GM06990 (cell line): ENCODE measurements around the gene SETD1A.

Source experiments
- DNase-seq: peaks from one replicate; pipeline ENCODE4 v3.0.0-alpha.2; 2011; ENCODE audit not compliant: insufficient read length; ENCODE audit errors: extremely low read depth
- H3K27me3 ChIP-seq: replicated peaks from 2 replicates; pipeline ENCODE4 v1.6.0; 2011; ENCODE audit warnings: low read length; ENCODE audit not compliant: control insufficient read depth, insufficient read depth
- H3K36me3 ChIP-seq: 2 replicates; pipeline ENCODE4 v1.5.1; 2011; ENCODE audit warnings: low read length; ENCODE audit not compliant: control insufficient read depth, insufficient read depth
- H3K4me3 ChIP-seq: replicated peaks from 2 replicates; pipeline ENCODE4 v1.5.1; 2011; ENCODE audit warnings: low read depth, mild to moderate bottlenecking, control low read depth, low read length
- TF ChIP-seq, protein P1 (sequence below): IDR thresholded peaks from 2 replicates; pipeline ENCODE4 v1.5.1; 2011; ENCODE audit warnings: low read length, control low read depth, mild to moderate bottlenecking, inconsistent platforms; ENCODE audit not compliant: insufficient read depth, poor library complexity, severe bottlenecking

Gene SETD1A

DNA sequence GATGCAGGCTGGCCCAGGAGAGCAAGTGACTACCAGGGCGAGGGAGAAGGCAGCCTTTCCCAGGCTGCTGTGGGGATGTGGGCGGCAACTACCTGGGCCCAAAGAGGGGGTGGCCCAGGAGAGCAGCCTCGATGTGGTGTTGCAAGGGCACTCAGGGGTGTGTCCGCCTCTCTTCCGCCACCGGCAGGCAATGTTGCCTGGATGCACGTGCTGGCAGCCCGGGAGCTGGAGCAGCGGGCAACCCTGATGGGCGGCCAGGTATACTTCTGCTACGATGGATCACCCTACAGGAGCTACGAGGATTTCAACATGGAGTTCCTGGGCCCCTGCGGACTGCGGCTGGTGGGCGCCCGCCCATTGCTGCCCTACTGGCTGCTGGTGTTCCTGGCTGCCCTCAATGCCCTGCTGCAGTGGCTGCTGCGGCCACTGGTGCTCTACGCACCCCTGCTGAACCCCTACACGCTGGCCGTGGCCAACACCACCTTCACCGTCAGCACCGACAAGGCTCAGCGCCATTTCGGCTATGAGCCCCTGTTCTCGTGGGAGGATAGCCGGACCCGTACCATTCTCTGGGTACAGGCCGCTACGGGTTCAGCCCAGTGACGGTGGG, 30.1 kb downstream of the SETD1A start:
- Histone ChIP-seq H3K27me3 (no peaks in the 10 kb centered on the region), H3K4me3 (no peak overlapping the region), H3K36me3 (peaks cover 14% of the 10 kb centered on the region)
- no peak for DNase-seq
- TF ChIP-seq, protein P1, sequence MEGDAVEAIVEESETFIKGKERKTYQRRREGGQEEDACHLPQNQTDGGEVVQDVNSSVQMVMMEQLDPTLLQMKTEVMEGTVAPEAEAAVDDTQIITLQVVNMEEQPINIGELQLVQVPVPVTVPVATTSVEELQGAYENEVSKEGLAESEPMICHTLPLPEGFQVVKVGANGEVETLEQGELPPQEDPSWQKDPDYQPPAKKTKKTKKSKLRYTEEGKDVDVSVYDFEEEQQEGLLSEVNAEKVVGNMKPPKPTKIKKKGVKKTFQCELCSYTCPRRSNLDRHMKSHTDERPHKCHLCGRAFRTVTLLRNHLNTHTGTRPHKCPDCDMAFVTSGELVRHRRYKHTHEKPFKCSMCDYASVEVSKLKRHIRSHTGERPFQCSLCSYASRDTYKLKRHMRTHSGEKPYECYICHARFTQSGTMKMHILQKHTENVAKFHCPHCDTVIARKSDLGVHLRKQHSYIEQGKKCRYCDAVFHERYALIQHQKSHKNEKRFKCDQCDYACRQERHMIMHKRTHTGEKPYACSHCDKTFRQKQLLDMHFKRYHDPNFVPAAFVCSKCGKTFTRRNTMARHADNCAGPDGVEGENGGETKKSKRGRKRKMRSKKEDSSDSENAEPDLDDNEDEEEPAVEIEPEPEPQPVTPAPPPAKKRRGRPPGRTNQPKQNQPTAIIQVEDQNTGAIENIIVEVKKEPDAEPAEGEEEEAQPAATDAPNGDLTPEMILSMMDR: no peak

DNA sequence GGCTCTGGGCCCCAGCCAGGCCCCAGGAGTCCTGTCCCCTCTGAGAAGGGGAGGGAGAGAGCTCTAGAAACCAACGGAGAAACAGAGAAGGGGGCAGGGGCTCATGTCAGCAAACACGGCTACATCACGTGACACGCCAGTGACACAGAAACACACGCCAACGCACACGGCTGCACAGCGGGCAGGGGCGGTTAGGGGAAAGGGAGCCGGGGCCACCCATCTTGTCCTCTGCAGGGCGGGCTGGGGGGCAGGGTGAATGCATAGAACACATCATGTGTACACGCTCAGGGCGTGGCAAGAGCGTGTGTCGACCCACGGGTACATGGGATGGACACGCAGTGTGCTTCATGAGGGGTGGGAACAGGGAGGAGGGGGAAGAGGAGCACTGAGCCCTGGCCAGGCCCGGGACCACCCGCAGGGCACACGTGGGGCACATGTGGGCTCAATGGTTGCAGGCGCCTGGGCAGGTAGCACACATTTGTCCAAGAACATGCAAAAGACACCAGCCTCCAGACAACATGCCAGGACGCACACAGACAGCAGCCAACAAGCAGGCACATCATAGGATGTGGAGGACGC, 32.0 kb downstream of the SETD1A start:
- no peak for DNase-seq
- TF ChIP-seq, protein P1: no peak
- no peak overlapping the region for H3K4me3 ChIP-seq
- H3K36me3 ChIP-seq: peaks cover 2% of the 10 kb centered on the region; the same call in 1 of the 2 replicates
- no peaks in the 10 kb centered on the region for H3K27me3 ChIP-seq

DNA sequence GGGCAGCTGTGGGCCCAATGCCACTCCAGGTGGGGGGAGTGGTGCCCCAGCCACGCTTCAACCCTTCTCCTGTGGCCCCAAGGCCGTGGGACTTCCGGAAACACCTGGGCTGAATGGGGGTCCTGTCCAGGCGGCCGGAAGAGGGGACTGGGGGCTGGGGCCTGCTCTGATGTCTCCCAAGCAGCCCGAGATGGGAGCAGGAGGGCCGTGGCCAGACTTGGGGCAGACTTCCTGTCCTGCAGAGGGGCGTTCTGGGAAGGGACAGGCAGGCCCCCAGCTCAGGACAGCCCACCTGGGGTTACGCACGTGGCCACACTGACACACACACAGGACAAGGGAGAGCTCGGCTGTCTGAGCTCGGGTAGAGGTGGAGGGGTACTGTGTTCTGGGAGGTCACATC, 32.6 kb downstream of the SETD1A start:
- Histone ChIP-seq H3K4me3 (no peak overlapping the region), H3K27me3 (no peaks in the 10 kb centered on the region), H3K36me3 (peaks cover 1% of the 10 kb centered on the region; the same call in 1 of the 2 replicates)
- TF ChIP-seq, protein P1: no peak
- DNase-seq: no peak

DNA sequence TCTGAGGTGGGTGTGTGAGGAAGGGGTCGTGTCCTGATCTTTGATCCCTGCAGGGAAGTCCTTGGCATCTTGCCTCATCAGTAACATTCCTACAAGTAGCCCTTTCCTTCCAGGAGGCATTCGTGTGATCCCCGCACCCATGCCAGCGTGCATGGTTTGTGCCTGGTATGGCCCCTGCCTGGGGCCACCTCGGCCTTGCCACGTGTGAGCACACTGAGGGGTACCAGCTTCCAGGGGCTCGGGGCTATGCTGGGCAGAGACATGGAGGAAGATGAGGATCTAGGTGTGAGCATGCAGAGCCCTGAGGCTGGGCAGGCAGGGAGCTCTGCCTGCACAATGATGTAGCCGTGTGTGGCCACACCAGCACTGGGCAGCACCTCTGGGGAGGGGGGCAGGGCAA, 33.5 kb downstream of the SETD1A start:
- H3K4me3 ChIP-seq: no peak overlapping the region
- no peaks in the 10 kb centered on the region for H3K27me3 ChIP-seq
- TF ChIP-seq, protein P1: no peak
- H3K36me3 ChIP-seq: no peaks in the 10 kb centered on the region
- DNase-seq: no peak

DNA sequence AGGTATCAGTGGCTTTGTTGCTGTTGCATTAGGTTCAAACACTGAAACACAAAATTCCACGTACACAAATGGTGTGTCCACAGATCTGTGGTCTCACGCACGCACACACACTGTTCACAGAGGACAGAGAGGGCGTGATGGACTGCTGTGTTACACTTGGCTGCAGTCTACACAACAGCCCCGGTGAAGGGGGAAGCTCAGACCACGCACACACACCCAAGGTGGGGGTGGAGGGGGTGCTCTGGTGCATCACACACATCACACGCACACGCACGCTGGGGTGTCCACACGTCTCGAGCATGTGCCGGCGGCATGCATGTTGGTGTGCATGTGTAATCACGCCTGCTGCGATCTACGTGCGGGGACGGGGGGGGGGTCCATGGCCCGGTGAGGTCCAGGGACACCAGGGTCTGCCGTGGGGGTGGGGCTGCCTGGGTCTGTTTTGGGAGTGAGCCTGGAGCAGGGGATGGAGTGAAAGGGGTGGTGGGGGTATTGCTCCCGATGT, 34.8 kb downstream of the SETD1A start:
- TF ChIP-seq, protein P1: no peak
- no peaks in the 10 kb centered on the region for H3K27me3 ChIP-seq
- no peak for DNase-seq
- H3K36me3 ChIP-seq: no peaks in the 10 kb centered on the region
- H3K4me3 ChIP-seq: no peak overlapping the region
